NK-92 treated with Interleukin-12 subunit alpha and Interleukin-12 subunit beta, amount 100 ng/mL, for 24 hours (cell line): ENCODE data around the gene CTSE.
A peak's percentile ranks its signal among the peaks of the same experiment; 100 is the strongest.

Experiments
- DNase-seq: peaks from one replicate; lab custom pipeline; 2025; lab: John Stamatoyannopoulos, UW

CTSE gene

GRCh38 chr1:206049919-206050600, 26.4 kb upstream of the CTSE start:
- DNase-seq: no peak

- no peak for DNase-seq
Observed at GRCh38 chr1:206049293-206049692, 25.6 kb upstream of the CTSE start.

GRCh38 chr1:206048582-206048981, 24.9 kb upstream of the CTSE start:
- no peak for DNase-seq

- DNase-seq: no peak
Observed at GRCh38 chr1:206047271-206047670, 23.6 kb upstream of the CTSE start.

GRCh38 chr1:206041640-206042039, 17.9 kb upstream of the CTSE start:
- DNase-seq: no peak

- no peak for DNase-seq
Observed at GRCh38 chr1:206040328-206040727, 16.6 kb upstream of the CTSE start.

- no peak for DNase-seq
Observed at GRCh38 chr1:206039046-206039973, 15.6 kb upstream of the CTSE start.

- no peak for DNase-seq
Observed at GRCh38 chr1:206037581-206037980, 13.9 kb upstream of the CTSE start.

GRCh38 chr1:206036663-206037455, 13.2 kb upstream of the CTSE start:
- no peak for DNase-seq

GRCh38 chr1:206035027-206035426, 11.3 kb upstream of the CTSE start:
- no peak for DNase-seq

GRCh38 chr1:206032380-206033140, 8.9 kb upstream of the CTSE start:
- DNase-seq: no peak

- peak; percentile 60 for DNase-seq
Observed at GRCh38 chr1:206030714-206031113, 7.0 kb upstream of the CTSE start.

GRCh38 chr1:206030191-206030590, 6.5 kb upstream of the CTSE start:
- no peak for DNase-seq

GRCh38 chr1:206029484-206029883, 5.8 kb upstream of the CTSE start:
- DNase-seq: no peak

GRCh38 chr1:206025283-206025820, 1.7 kb upstream of the CTSE start:
- DNase-seq: no peak

GRCh38 chr1:206022766-206023165, 929 bp downstream of the CTSE start:
- no peak for DNase-seq

- DNase-seq: no peak
Observed at GRCh38 chr1:206021626-206022365, 1.9 kb downstream of the CTSE start.

GRCh38 chr1:206021008-206021625, 2.6 kb downstream of the CTSE start:
- DNase-seq: no peak

- no peak for DNase-seq
Observed at GRCh38 chr1:206020393-206021007, 3.2 kb downstream of the CTSE start.

GRCh38 chr1:206015071-206015470, 8.6 kb downstream of the CTSE start:
- DNase-seq: no peak
